Panc1 (cell line): ENCODE measurements around the gene ZNF888.

Experiments used
- CTCF ChIP-seq: fragments of 450-650 bp; IDR thresholded peaks from 2 replicates; pipeline ENCODE4 v1.5.1; 2017; ENCODE audit warnings: mild to moderate bottlenecking
- POLR2AphosphoS5 ChIP-seq: IDR thresholded peaks from 2 replicates; pipeline ENCODE4 v1.6.1; 2012; ENCODE audit warnings: mild to moderate bottlenecking, low read depth, low read length, moderate library complexity
- REST ChIP-seq, 2 experiments: IDR thresholded peaks; 2 replicates each; pipeline ENCODE4 v1.6.1; 2011 to 2012; ENCODE audit warnings: low read depth in 2 of 2, control low read depth in 1 of 2, low read length in 1 of 2, mild to moderate bottlenecking in 1 of 2, moderate library complexity in 1 of 2; ENCODE audit not compliant: insufficient read depth in 1 of 2
- SIN3A ChIP-seq: IDR thresholded peaks from 2 replicates; pipeline ENCODE4 v1.6.1; 2012; ENCODE audit warnings: low read depth, mild to moderate bottlenecking, low read length, moderate library complexity, borderline replicate concordance; ENCODE audit not compliant: insufficient read depth
- TCF7L2 ChIP-seq: IDR thresholded peaks from 2 replicates; pipeline ENCODE4 v1.6.1; 2011; ENCODE audit warnings: mild to moderate bottlenecking, low read depth, low read length, inconsistent platforms

DNA sequence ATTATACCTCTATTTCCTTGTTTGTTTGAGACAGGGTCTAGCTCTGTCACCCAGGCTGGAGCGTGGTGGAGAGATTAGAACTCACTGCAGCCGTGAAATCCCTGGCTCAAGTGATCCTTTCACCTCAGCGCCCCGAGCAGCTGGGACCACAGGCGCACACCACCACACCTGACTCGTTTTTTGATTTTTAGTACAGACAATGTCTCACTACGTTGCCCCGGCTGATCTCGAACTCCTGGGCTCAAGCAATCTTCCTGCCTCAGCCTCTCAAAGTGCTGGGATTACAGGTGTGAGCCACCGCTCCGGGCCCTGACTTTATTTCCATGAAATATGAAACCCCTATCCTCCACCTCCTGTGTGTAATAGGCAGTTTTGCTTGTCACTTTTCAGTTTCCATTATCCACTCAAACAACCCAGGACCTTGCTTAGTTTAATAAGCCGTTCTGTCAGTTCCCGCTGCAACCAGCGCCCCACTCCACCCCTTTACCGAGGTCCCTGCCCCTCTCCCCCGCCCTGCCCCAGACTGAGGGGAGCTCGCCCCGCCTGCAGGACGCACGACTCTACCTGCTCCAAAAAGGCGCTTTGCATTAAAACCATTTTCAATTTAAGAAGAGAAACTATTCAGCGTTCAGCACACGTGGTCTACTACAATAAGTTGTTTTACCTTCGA, 22.6 kb upstream of the ZNF888 start:
- no peak for TF ChIP-seq CTCF
- TF ChIP-seq REST (IDR thresholded peaks at IDR 0.05; ENCODE audit: insufficient read depth in 1 of 2, low read depth in 2 of 2, low read length in 1 of 2): no peak
- TF ChIP-seq POLR2AphosphoS5: no peak
- TF ChIP-seq TCF7L2: no peak
- no peak for TF ChIP-seq SIN3A
